DOHH2 (cell line): ENCODE measurements around the gene TULP4.

Experiments used
- H3F3A ChIP-seq: fragments of 200-600 bp; sonication (generic), shearing (Covaris generic); 2 replicates; pipeline ENCODE4 v1.6.0; 2016; ENCODE audit warnings: antibody characterized with exemption, mild to moderate bottlenecking; ENCODE audit not compliant: control insufficient read depth, insufficient read depth
- H3K27ac ChIP-seq: fragments of 200-600 bp; sonication (generic); 2 replicates; pipeline ENCODE4 v1.5.1; 2014; ENCODE audit warnings: low read depth, mild to moderate bottlenecking, low read length, moderate library complexity
- H3K27me3 ChIP-seq: fragments of 200-600 bp; sonication (generic); 2 replicates; pipeline ENCODE4 v1.6.1; 2014; ENCODE audit warnings: mild to moderate bottlenecking, low read length, mixed read lengths; ENCODE audit not compliant: control insufficient read depth
- H3K36me3 ChIP-seq: fragments of 200-600 bp; sonication (generic); 2 replicates; pipeline ENCODE4 v1.6.1; 2014; ENCODE audit warnings: mild to moderate bottlenecking, low read length, moderate library complexity, mixed read lengths; ENCODE audit not compliant: control insufficient read depth
- H3K4me1 ChIP-seq: fragments of 200-600 bp; sonication (generic); 2 replicates; pipeline ENCODE4 v1.6.1; 2014; ENCODE audit warnings: mild to moderate bottlenecking, low read length, mixed read lengths; ENCODE audit not compliant: control insufficient read depth
- H3K4me2 ChIP-seq: fragments of 200-600 bp; sonication (generic); 2 replicates; pipeline ENCODE4 v1.6.0; 2014; ENCODE audit warnings: mild to moderate bottlenecking, low read length, moderate library complexity
- H3K4me3 ChIP-seq: fragments of 200-600 bp; sonication (generic); 2 replicates; pipeline ENCODE4 v1.5.1; 2014; ENCODE audit warnings: mild to moderate bottlenecking, low read length, mixed read lengths
- H3K79me2 ChIP-seq: fragments of 200-600 bp; sonication (generic); 2 replicates; pipeline ENCODE4 v1.6.1; 2014; ENCODE audit warnings: mild to moderate bottlenecking, low read length, mixed read lengths; ENCODE audit not compliant: control insufficient read depth
- H3K9me2 ChIP-seq: fragments of 200-600 bp; sonication (generic); replicated peaks from 2 replicates; pipeline ENCODE4 v1.6.1; 2014; ENCODE audit warnings: mild to moderate bottlenecking, low read length, mixed read lengths; ENCODE audit not compliant: control insufficient read depth
- H3K9me3 ChIP-seq: fragments of 200-600 bp; sonication (generic); 2 replicates; pipeline ENCODE4 v1.6.1; 2014; ENCODE audit warnings: antibody characterized with exemption, low read length, mixed read lengths; ENCODE audit not compliant: control insufficient read depth, insufficient read depth
- H4K20me1 ChIP-seq: fragments of 200-600 bp; sonication (generic); 2 replicates; pipeline ENCODE4 v1.6.0; 2014; ENCODE audit warnings: low read depth, mild to moderate bottlenecking, antibody characterized with exemption, low read length, moderate library complexity; ENCODE audit not compliant: control insufficient read depth, insufficient read depth
- CTCF ChIP-seq: fragments of 200-600 bp; sonication (generic); IDR thresholded peaks from one replicate; pipeline ENCODE4 v1.5.1; 2014; ENCODE audit warnings: antibody characterized with exemption, mild to moderate bottlenecking, low read depth, low read length; ENCODE audit not compliant: poor library complexity, severe bottlenecking
- EZH2phosphoT487 ChIP-seq: fragments of 200-600 bp; sonication (generic); IDR thresholded peaks from 2 replicates; pipeline ENCODE4 v1.6.1; 2017; ENCODE audit warnings: borderline replicate concordance, mild to moderate bottlenecking, antibody characterized with exemption, low read length, moderate library complexity, mixed read lengths

TULP4 gene

GRCh38 chr6:158422629-158423238 is 110.5 kb downstream of the TULP4 start:
- no peak overlapping the region for H3K27ac ChIP-seq
- no peaks in the 10 kb centered on the region for H3K27me3 ChIP-seq
- H3K4me1 ChIP-seq = no peaks in the 10 kb centered on the region
- H3F3A ChIP-seq = no peaks in the 10 kb centered on the region
- H3K9me3 ChIP-seq = no peaks in the 10 kb centered on the region; the same call in 1 of the 2 replicates
- H3K9me2 ChIP-seq = no peaks in the 10 kb centered on the region
- no peaks in the 10 kb centered on the region for H4K20me1 ChIP-seq
- peaks cover 4% of the 10 kb centered on the region; the same call in 1 of the 2 replicates for H3K36me3 ChIP-seq
- no peak overlapping the region for H3K4me2 ChIP-seq
- TF ChIP-seq CTCF = no peak
- no peak for TF ChIP-seq EZH2phosphoT487
- no peaks in the 10 kb centered on the region for H3K79me2 ChIP-seq
- H3K4me3 ChIP-seq = no peak overlapping the region

DNA sequence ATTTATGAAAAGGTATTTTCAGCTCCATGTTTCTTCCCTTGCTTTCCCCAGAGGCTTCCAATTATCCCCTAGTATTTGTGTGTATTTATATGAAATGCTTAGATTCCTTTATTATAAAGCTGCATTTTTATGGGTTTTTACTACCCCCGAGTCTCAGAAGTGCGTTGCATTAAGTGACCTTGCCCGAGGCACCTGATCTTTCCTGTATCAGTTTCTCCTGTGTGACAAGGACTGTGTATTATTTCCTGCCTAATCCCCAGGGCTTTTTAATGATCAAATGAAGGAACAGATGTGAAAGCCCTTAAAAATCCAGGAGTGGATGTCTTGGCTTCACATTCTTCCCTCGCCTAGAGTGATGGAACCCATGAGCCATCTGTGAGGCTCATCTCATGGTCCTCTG is 118.8 kb downstream of the TULP4 start:
- H3F3A ChIP-seq = no peaks in the 10 kb centered on the region
- no peak overlapping the region for H3K27ac ChIP-seq
- no peaks in the 10 kb centered on the region for H3K79me2 ChIP-seq
- H3K27me3 ChIP-seq = no peaks in the 10 kb centered on the region
- H3K4me2 ChIP-seq = no peak overlapping the region
- H3K9me2 ChIP-seq = no peaks in the 10 kb centered on the region
- peaks cover 6% of the 10 kb centered on the region; the same call in 1 of the 2 replicates for H3K36me3 ChIP-seq
- no peaks in the 10 kb centered on the region for H4K20me1 ChIP-seq
- no peak for TF ChIP-seq CTCF
- no peak for TF ChIP-seq EZH2phosphoT487
- no peak overlapping the region for H3K4me3 ChIP-seq
- H3K9me3 ChIP-seq = no peaks in the 10 kb centered on the region
- no peaks in the 10 kb centered on the region for H3K4me1 ChIP-seq

GRCh38 chr6:158431560-158431959 is 119.3 kb downstream of the TULP4 start:
- H3K4me2 ChIP-seq = no peak overlapping the region
- H3K9me2 ChIP-seq = no peaks in the 10 kb centered on the region
- no peaks in the 10 kb centered on the region for H3F3A ChIP-seq
- no peaks in the 10 kb centered on the region for H3K79me2 ChIP-seq
- no peaks in the 10 kb centered on the region for H3K4me1 ChIP-seq
- no peak overlapping the region for H3K27ac ChIP-seq
- H3K9me3 ChIP-seq = no peaks in the 10 kb centered on the region
- no peaks in the 10 kb centered on the region for H4K20me1 ChIP-seq
- H3K36me3 ChIP-seq = peaks cover 6% of the 10 kb centered on the region; the same call in 1 of the 2 replicates
- no peak for TF ChIP-seq CTCF
- no peak overlapping the region for H3K4me3 ChIP-seq
- no peaks in the 10 kb centered on the region for H3K27me3 ChIP-seq
